Measurements from ENCODE around the gene BMP7. TPM values are rescaled to one million over a fixed set of nuclear protein-coding genes. Genes with fewer than 3 reads are reported as not detected.

Gene BMP7
- total and polyA plus RNA-seq, 12 donors: 0.72 to 19.2 (median 4.1) TPM

DNA sequence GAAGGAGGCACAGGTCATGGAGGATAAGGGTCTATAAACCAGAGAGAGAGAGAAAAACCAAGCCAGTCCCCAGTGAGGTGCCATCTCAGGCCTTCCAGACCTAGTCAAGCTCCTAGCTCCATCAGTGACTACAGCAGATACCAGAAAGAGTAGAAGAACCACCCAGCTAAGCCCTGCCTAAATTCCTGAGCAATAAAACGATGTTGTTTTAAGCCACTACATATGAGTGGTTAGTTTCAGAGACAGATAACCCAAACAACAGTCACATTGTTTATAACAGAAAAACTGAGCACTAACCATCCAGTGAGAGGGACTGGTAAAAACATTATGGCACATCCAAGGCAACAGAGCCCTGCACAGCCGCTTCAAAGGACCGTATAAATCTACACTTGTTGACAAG, 59.2 kb downstream of the BMP7 start:
- no peak overlapping the region for H3K27ac ChIP-seq
- ATAC-seq (no peak), DNase-seq (no peak)
- 86 to 90% methylated on average over 3 of the region's 3 CpGs for WGBS, 2 donors
- intact Hi-C loops (cut with DNase I): loop anchor here in 1 of 10 donors (10.0 kb wide), 1 partner anchor 112 kb away; no protein-coding TSS in a partner anchor
- peaks cover 0 to 8% (median 5%) of the 10 kb centered on the region in 9 donors for H3K4me1 ChIP-seq
- no peaks in the 10 kb centered on the region for H3K36me3 ChIP-seq
- no peak overlapping the region for H3K4me3 ChIP-seq
- H3K9me3 ChIP-seq: peaks cover 0 to 10% (median 0%) of the 10 kb centered on the region in 11 donors
- no peak for TF ChIP-seq CTCF (IDR thresholded peaks at IDR 0.05)
- H3K27me3 ChIP-seq: peaks cover 0 to 6% (median 0%) of the 10 kb centered on the region in 7 donors

DNA sequence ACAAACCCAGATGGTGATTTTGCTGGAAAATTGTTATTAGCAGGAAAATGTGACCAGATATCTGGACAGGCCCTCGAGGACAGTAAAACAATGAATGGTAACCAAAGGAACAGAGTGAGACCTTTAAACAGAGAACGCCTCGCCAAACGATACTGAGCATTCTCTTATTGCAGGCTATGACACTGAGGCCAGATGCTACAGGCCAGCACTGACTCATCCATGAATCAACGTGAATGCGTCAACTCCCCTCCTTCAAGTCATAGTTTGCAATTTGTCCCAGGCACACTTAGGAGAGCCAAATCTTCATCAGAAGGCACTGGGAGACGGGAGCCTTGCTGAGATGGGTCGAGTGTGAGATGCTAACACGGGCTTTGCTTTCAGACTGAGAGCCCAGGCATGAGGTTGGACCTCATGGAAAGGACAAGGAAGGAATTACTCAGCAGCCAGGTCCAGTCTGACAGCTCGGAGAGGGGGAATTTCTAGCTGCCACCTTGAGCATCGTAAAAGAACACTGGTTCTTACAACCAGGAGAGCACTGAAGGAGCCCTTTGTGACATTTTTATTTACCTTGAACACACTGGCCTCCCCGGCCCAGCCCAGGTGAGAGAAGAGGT, 60.7 kb downstream of the BMP7 start:
- Histone ChIP-seq H3K27ac (no peak overlapping the region), H3K4me3 (no peak overlapping the region), H3K9me3 (peaks cover 0 to 10% (median 0%) of the 10 kb centered on the region in 11 donors), H3K36me3 (no peaks in the 10 kb centered on the region), H3K4me1 (peaks cover 0 to 3% (median 0%) of the 10 kb centered on the region in 9 donors), H3K27me3 (peaks cover 0 to 6% (median 0%) of the 10 kb centered on the region in 7 donors)
- no peak for TF ChIP-seq CTCF (IDR thresholded peaks at IDR 0.05)
- ATAC-seq (no peak), DNase-seq (no peak)
- intact Hi-C loops (cut with DNase I): loop anchor here in 1 of 10 donors (10.0 kb wide), 1 partner anchor 111 kb away; no protein-coding TSS in a partner anchor
- 72 to 75% methylated on average over 12 of the region's 12 CpGs for WGBS, 2 donors

DNA sequence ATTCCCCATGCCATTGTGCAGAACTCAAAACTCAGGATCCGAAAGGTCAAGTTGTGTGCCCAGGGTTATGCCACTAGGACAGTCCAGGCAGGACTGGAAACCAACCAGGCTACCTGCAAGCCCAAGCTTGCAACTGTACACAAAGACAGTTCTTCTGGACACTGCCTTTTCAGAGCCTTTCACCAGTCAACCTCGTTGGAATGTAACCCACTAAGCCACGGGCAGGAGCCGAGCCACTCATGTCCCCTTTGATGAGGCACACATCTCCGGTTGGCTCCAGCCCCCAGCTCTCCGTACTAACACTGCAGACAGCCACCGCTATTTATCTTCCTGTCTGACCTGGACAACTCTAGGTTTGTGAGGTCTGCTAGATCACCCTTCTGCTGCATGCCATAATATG, 62.5 kb downstream of the BMP7 start:
- Histone ChIP-seq H3K9me3 (peaks cover 0 to 10% (median 0%) of the 10 kb centered on the region in 11 donors), H3K4me3 (no peak overlapping the region), H3K27me3 (peaks cover 0 to 17% (median 5%) of the 10 kb centered on the region in 7 donors), H3K36me3 (no peaks in the 10 kb centered on the region), H3K4me1 (peaks cover 0 to 3% (median 0%) of the 10 kb centered on the region in 9 donors), H3K27ac (no peak overlapping the region)
- DNase-seq: no peak
- no peak for TF ChIP-seq CTCF (IDR thresholded peaks at IDR 0.05)
- WGBS, 2 donors: 43 to 63% methylated on average over 7 of the region's 7 CpGs
- intact Hi-C loops (cut with DNase I): loop anchor here in 1 of 10 donors (10.0 kb wide), 1 partner anchor 109 kb away; no protein-coding TSS in a partner anchor
- no peak for ATAC-seq

DNA sequence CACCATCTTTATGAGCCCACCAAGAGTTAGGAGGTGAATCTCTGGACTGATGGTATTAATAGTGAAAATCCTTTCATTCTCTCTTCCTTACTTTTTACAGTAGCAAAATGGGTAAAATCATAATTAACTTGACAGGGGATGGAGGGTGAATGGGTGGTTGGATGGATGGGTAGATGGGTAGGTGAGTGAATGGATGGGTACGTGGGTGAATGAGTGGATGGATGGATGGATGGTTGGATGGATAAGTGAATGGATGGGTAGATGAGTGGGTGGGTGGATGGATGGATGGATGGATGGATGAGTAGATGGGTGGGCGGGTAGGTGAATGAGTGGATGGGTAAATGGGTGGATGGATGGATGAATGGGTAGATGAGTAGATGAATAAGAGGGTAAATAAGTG, 63.2 kb downstream of the BMP7 start:
- Histone ChIP-seq H3K27ac (no peak overlapping the region), H3K27me3 (peaks cover 0 to 24% (median 10%) of the 10 kb centered on the region in 7 donors), H3K9me3 (peaks cover 0 to 10% (median 0%) of the 10 kb centered on the region in 11 donors), H3K4me3 (no peak overlapping the region), H3K36me3 (no peaks in the 10 kb centered on the region), H3K4me1 (peaks cover 0 to 3% (median 0%) of the 10 kb centered on the region in 9 donors)
- ATAC-seq (no peak), DNase-seq (no peak)
- WGBS, 2 donors: 79 to 85% methylated on average over 2 of the region's 2 CpGs
- TF ChIP-seq CTCF (IDR thresholded peaks at IDR 0.05): no peak
- intact Hi-C loops (cut with DNase I): loop anchor here in 1 of 10 donors (10.0 kb wide), 1 partner anchor 108 kb away; no protein-coding TSS in a partner anchor
